GM21737 (cell line): Measurements from ENCODE around the gene KCNA10.
"Not testable (repeated sequence)": the region's sequence is repeated elsewhere in the genome, so short reads cannot be mapped to it uniquely, and the experiment has no call there.

Experiments
- ATAC-seq: cut with Tn5 transposase; IDR thresholded peaks from one replicate; pipeline ENCODE4 v1.9.1; 2021; ENCODE audit warnings: mild to moderate bottlenecking, moderate library complexity; ENCODE audit not compliant: unreplicated experiment

KCNA10 gene

DNA sequence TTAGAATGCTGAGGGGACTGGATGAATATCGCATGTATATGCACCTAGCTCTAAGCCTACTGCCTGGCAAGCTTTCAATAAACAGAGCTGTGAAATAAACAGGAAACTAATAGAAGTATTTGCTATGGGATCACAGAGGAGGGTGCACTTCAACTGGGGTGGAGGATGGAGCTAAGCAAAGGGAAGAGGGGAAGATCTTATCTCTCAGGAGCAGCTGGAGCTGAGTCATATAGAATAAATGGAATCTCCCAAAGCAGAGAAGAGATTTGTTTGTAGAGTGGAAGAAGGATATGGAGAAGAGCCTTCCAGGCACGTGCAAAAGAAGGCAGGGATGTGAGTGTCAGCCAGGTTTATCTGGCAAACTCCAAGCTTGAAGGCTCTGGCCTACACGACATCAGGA, 17.0 kb upstream of the KCNA10 start:
- no peak for ATAC-seq

DNA sequence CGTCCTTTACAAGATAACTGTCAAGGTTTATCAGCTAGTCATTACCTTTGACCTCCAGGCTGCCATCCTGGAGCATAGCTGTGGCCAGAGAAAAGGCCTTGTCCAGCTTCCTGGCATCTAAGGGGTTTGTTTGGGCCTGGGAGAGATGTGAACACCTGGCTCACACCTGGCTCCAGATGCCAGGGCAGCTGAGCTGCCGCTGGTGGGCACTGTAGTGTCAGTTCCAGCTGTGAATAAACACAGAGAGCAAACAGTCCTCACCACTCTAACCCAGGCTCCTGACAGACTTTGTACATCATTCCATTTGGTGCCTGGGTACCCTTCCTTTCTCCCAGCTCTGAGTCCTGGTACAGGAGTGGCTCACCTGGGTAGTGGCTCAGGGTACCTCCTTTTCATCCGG, 14.3 kb upstream of the KCNA10 start:
- no peak for ATAC-seq

DNA sequence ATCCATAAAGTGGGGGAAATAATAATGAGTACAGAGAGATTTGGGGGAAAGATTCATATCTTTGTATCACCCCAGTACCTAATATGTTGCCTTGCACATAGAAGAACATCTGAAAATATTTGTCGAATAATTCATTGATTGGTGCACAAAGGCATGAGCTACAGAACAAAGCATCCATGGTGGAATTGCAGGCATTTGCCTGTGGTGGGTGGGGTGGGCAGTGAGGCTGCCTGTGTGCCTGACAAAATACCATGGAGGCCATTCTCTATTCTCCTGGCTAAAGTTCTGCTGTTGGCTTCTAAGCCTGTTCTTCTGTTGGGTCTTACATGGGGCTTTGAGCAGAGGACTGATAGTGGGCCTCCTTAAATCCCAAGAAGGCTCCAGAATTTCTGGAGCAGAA, 10.0 kb upstream of the KCNA10 start:
- no peak for ATAC-seq

DNA sequence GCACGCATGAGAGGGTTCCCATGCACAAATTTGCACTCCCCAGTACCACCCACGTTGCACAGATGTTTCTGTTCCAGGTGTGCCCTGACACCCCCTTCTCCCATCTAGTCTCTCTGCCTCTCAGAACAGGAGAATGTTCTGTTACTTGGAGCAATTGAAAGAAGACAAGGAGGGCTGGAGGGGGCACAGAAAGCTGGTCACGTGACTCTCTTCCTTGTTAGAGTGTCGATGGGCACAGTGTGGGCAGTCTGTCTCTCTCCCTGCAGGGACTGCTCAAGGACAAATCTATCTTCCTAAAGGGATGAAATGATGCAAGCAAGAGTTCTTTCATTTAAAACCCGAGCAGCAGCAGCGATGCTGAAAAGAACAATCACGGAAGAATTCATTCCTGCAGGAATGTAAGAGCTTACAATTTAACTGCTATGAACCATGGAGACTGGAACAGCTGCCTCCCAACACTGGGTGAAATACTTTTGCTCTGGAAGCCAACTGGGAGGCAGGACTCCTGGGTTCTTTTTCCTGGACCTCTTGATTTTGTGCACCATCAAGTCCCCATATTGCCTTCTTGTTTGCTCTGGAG, 7.3 kb upstream of the KCNA10 start:
- no peak for ATAC-seq

DNA sequence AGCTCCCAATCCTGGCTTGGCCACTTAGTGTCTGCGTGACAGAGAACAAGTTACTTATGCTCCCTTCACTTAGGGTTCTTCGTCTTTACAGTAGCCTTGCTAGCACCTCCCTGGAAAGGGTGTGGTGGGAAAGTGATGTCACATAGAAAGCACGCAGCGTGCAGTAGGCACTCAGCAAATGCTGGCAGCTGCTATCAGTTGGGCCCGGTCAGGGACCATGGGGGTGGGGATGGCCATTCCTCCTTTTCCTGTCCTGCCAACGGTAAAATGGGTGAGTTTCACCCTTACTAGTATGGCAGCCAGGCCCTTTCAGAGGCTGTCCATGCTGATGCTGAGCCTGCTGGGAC, 6.2 kb upstream of the KCNA10 start:
- no peak for ATAC-seq

DNA sequence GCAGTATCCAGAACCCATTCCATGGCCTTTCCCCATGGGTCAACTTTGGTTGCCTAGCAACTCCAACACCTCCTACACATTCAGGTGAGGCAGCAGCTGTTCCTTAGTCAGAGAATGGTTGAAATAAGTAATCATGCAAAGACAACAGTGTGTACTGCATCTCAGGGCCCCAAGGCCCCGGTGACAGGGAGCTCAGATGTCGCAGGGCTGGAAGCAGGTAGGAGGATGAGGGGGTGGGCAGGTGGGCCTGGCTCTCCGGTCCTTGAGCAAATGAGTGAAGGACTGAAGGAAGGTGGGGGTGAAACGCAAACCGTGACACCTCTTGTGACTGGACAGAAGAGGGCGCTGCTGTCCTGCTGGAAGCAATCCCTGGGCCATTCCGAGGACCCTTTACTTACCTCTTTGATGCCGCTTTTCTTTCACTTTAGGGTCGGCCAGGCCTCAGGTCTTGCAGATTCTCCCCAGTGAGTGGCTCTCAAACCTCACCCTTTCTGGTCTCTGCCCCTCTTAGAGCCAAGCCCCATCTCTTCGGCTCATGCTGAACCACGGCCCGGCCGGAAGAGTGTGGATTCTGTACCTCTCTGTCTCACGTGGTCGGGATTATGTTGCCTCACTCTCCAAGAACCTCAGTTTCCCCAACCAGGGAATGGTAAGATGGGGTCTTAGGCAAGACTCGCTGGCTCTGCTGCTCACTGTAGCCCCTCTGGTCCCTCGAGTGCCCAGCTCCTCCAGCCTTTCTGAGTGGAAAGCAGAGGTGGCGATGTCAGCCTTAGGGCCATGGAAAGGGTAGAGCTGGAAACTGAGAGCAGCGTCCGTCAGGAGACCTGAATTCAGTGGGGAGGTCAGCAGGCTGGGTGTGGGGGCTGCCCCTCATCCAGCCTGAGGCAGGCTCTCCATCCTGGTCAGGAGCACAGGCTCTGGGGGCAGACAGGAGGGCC, 5.6 kb upstream of the KCNA10 start:
- ATAC-seq: no peak

DNA sequence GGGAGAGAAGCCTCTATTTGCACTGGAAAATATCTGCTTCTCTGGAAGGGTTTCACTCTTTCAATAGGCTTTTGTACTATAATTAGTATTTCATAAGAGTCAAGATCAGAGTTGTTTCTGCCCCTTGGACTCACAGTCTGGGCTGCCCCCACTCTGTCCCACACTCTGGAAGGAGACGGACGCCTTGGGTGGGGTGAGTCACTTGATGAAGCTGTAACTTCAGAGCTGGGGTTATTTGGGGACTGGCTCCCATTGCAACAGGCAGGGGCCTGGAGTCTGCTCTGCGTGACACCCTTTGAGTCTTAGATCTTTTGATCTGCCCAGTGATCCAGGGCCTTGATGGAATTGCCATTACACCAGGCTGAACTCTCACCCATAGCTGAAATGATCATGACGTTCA, 4.0 kb upstream of the KCNA10 start:
- ATAC-seq: no peak

DNA sequence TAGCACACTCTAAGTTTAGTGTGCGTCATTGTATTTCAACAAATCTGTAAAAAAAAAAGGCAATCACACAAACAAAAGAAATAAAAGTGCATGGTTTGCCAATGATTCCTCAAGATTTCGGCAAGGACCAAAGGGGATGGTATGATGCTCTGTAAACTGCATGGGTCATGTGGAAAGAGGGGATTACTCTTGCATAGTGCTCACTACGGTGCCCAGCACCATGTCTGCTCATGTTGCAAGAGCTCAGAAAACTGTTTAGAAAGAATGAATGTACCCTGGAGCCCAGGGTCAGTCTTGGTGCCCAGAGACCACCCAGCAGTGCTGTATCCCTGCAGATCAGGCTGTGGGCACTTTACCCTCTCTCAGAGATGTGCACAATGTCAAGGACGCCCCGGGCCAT, 3.6 kb upstream of the KCNA10 start:
- ATAC-seq: no peak

DNA sequence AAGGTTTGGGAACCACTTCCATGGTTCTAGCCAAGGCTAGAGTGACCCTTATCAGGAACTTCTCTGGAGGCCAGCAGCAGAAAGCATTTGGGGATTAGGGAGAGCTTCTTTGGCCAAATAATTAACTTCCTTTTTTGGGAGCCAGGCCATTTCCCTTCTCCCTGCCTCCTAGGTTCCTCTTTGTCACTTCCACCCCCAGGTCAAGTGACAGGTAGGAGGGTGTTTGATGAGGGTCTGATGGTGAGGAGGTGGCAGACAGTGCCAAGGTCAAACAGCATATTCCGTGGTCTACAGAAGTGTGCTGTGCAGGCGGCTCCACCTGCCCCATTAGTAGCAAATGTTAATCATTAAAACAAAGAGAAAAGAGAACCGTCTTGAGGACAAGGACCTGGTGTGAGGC, 1.9 kb upstream of the KCNA10 start:
- no peak for ATAC-seq

DNA sequence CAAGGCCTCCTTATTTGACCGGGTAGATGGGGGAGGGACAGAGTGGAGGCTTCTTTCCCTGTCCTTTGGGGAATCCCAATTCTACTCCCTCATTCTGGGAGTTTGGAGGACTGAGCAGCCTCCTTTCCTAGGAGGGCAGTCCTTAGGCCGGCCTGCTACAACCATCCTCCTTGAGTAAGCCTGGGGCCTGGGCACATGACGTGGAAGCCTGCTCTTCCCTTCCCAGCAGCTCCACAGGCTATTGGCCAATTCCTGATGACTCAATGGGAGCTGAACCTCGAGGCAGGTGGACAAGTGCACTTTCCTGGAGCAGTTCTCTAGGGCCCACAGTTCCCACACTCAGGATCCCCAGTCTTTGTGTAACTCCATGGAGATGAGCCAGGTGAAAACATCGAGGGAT, 3.1 kb downstream of the KCNA10 start:
- no peak for ATAC-seq

DNA sequence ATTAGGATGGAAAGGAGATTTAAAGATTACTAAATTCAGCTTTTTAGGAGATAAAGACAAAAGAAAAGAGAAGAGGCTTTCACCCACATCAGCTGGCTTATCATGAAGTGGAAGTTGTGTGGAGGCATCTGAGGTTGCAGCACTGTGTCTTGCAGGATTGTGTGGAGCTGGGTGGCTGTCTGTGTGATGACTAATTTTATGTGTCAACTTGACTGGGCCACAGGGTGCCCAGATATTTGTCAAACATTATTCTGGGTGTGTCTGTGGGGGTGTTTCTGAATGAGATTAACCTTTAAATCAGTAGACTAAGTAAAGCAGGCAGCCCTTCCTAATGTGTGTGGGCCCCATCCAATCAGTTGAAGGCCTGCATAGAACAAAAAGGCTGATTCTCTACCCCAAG, 3.9 kb downstream of the KCNA10 start:
- no peak for ATAC-seq

DNA sequence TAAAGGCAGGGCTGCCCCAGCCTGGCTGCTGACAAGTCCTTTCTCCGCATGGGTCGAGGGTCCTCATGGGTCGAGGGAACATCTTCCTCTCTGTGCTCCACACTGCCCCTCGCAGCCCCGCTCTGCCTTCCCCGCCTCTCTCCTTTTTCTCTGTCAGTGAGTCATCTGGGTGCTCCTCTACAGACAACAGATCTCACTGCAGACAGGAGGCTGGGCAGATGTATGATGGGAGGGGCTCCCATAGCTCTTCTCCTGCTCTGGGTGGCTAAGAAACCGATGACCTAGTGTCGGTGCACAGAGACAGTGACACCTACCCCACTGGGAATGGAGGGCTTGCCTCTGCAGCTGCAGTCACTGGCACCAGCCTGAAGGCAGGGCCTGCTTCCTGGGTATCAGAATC, 5.5 kb downstream of the KCNA10 start:
- no peak for ATAC-seq

DNA sequence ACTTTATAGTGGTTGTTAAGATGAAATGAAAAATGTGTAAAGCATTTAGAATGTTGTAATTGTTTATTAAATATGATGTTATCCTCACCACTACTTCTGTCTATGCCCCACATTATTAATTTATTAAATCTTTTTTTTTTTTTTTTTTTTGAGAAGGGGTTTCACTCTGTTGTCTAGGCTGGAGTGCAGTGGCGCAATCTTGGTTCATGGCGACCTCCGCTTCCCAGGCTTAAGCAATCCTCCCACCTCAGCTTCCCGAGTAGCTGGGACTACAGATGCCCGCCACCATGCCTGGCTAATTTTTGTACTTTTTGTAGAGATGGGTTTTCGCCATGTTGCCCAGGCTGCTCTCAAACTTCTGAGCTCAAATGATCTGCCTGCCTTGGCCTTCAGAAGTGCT, 7.5 kb downstream of the KCNA10 start:
- ATAC-seq: no peak

DNA sequence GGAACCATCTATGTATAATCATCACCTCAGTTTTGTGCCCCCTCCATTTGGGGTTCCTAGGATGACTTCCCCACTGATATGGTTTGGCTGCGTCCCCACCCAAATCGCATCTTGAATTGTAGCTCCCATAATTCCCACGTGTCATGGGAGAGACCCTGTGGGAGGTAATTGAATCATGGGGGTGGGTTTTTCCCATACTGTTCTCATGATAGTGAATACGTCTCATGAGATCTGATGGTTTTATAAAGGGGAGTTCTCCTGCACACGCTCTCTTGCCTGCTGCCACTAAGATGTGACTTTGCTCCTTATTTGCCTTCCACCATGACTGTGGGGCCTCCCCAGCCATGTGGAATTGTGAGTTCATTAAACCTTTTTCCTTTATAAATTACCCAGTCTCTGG, 8.1 kb downstream of the KCNA10 start:
- not testable (repeated sequence) for ATAC-seq

DNA sequence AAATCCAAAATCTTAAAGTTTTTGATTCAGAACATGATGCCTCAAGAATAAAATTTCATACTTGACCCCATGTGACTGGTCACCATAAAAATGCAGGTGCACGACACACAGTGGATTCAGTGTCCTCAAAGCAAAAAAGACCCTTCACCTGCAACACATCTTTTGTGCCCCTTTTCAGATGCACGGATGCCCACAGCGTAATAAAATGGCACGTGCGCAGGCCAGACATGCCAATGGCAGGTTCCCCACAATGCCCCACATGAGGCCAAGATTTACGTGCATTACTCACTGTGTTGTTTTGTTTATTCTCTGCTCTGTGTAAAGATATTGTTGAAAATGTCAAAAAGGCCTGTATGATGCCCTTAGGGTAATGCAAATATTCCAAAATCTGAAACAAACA, 9.3 kb downstream of the KCNA10 start:
- no peak for ATAC-seq

DNA sequence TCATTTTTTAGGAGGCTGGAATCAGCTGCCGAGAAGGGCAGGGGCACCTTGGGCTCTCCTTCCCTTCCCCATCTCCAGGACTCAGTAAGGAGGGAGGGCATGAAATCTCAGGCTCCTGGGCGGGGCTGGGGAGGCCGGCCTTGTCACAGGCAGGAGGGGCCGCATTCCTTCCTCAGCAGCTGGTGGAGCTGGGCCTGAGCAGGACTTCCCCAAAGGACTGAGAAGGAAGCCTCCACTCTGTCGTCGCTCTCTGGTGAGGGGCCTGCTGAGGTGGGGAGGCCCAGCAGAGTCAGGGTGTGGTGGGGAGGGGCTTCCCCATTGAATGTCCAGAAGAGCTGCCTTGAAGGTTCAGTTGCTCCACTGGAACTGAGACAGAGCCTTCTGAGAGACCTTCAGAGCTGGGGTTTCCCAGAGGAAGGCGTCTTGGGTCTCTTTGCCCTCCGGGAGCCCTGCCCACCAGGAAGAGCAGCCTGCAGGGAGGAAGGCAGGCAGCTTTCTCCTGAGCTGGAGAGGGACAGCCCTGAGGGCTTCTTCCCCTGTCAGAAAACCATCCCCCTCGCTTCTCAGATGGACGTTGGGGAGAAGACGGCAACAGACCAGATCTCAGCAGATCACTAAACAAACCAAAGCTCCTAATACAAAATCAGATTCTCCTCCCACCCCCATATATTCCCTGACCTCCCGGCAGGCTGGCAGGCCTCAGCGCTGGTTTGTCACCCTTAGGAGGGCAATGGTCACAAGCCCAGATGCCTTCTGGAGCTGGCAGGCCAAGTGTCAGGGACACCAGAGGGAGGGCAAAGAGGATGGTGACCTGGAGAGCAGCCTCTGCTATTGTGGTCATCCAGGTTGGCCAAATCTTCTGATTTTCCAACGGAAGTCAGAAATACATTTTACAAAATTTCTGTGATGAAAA, 10.7 kb downstream of the KCNA10 start:
- no peak for ATAC-seq

DNA sequence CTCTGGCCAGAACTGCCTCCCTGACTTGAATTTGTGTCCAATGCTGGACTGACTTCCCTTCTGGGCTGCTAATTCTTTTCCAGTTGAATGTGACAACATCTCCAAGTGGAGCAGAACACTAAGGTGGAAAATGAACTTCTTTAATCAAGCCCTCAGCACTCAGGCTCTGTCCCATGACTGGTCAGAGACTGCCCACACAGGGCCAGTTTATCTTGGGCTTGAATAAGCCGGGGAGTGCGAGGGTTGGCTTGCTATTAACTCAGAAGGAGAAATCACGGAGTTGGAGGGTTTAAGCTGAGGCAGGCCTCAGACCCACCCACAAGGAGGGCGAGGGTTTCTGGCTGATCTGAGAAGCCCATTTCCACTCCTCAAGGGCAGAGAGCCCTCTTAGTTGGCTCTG, 12.4 kb downstream of the KCNA10 start:
- ATAC-seq: no peak

DNA sequence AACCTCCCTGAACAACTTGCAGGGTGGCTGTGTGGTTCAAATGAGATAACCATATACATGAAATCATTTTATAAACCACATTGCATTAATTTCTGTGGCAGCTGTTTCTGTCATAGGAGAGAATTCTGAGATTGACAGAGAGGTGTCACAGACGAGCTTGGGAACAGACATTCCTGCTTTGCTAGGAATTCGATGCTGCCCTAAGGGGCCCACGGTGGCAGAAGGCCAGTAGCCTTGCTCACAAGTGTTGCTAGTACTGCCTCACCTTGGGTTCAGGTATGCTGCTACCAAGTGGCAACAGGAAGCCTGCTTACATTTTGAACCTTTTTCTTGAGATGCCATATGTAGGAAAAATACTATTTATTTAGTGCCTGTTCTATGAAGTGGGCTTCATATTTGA, 13.4 kb downstream of the KCNA10 start:
- no peak for ATAC-seq

DNA sequence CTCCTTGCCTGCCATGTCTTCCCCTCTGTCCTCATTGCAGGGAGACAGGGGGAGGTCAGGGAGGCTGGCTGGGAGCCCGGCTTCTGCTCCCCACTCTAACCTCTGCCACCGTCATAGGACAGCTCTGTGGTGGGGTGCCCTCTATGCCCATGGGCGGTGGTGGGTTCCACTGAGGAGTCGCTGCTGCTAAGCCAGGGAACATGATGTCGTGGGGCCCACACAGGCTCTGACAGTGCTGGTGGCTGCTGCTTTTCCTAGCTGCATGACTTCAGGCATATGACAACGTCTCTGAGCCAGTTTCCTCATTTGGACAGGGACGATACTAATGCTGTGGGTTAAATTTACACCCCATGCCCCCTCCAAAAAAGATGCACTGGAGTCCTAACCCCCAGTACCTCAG, 14.7 kb downstream of the KCNA10 start:
- no peak for ATAC-seq

DNA sequence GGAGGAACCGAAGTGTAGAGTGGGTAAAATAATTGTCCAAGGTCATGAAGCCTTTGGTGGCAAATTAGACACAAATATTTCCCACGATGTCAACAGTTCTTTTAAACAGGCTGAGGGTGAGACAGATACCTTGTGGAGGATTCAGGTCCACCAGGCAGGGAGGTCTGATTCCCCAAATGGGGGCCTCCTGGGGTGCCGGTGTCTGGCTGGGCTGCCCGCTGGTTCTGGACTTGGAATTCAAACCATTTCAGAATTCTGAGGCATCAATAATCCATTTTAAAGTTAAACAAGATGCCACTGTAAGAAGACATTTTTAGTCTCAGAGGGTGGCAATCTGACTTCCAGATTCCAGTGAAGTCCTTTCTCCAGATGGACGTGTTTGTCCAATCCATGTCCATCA, 15.5 kb downstream of the KCNA10 start:
- no peak for ATAC-seq

DNA sequence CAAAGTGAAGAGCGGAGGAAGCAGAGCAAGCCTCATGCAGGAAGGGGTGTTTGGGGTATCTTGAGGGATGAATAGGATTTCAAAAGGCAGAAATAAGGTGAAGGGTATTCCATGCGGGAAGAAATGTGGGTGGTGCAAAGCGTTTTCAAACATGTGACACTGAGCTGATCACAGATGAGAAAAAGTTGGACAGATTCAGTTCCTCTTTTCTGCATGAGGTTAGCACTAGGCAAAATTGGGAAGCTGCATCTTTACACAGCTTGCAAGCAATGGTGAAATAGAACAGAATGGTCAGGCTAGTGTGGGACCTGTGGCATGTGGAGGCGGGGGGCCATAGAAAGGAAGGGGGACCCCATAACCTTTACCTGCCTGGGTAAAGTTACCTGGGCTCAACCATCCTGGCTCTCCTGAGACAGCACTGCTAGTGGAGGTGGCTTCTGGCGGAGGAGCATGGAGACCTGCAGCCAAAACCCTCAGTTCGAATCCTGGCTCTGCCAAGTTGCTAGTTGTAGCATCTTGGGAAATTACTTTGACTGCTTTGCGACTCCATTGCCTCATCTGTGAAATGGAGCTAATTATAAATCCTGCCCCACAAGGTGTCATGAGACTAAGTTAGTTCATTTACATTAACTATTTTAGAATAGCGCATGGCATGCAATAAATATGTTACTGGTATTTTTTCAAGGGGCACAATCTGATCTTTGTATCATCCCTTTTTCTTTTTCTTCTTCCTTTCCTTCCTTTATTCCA, 16.4 kb downstream of the KCNA10 start:
- ATAC-seq: no peak
